Esophagus muscularis mucosa (tissue), 3 donors: ENCODE results near the gene CYP19A1.
"Not testable (repeated sequence)": the region's sequence is repeated elsewhere in the genome, so short reads cannot be mapped to it uniquely, and the experiment has no call there.

Experiments used
- CTCF ChIP-seq, 3 experiments: fragments of 200-600 bp in 2 of 3; fragments of 450-650 bp in 1 of 3; sonication (generic) in 2 of 3; IDR thresholded peaks; one replicate each; pipeline ENCODE4 v1.5.1; 2017 to 2019; ENCODE audit warnings: antibody characterized with exemption in 3 of 3, mild to moderate bottlenecking in 2 of 3, moderate library complexity in 1 of 3
- EP300 ChIP-seq: sonication (generic); formaldehyde crosslinking; IDR thresholded peaks from one replicate; pipeline ENCODE4 v1.6.1; 2017; ENCODE audit warnings: antibody characterized with exemption

GRCh38 chr15:51188791-51189190 lies 149.6 kb downstream of the CYP19A1 start:
- not testable (repeated sequence) for TF ChIP-seq CTCF (IDR thresholded peaks at IDR 0.05); EP300
